ENCODE measurements around the gene LDLRAD4.

The LDLRAD4 gene

DNA sequence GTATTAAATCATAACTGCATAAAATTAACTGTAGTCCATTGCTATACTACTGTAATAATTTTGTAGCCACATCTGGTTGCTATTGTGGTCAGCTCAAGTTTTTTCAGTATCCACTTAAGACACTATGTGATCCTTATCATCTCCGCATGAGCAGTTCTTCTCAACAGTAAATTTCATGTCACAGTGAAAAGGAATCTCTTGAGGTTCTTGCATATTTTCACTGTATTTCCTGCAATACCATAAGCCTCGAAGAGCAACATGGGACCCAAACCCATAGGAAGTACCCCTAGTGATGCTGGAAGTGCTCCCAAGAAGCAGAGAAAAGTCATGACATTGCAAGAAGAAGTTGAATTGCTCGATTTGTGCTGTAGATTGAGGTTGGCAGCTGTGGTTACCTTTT, 86.7 kb downstream of the LDLRAD4 start:
- Histone ChIP-seq H3K27ac (ENCODE audit: low read length, poor library complexity, severe bottlenecking) (no peak overlapping the region), H2BK15ac (ENCODE audit: low read depth, poor library complexity, severe bottlenecking) (no peak overlapping the region), H2AK5ac (ENCODE audit: low read length, severe bottlenecking) (no peak overlapping the region), H3K79me1 (replicated peaks; ENCODE audit: low read length, poor library complexity, severe bottlenecking) (no peaks in the 10 kb centered on the region), H3K9ac (ENCODE audit: low read length) (no peak overlapping the region), H3K18ac (ENCODE audit: low read depth in 1 of 2, low read length in 2 of 2) (no peak overlapping the region), H3K27me3 (ENCODE audit: control insufficient read depth in 1 of 2, insufficient read depth in 1 of 2, low read length in 2 of 2) (peaks cover 5 to 7% of the 10 kb centered on the region in 2 experiments), H2AFZ (ENCODE audit: low read depth, low read length) (no peak overlapping the region), H3K4me2 (ENCODE audit: low read length, poor library complexity, severe bottlenecking) (no peak overlapping the region), H3K9me3 (ENCODE audit: control insufficient read depth, low read length) (peaks cover 11% of the 10 kb centered on the region), H4K8ac (ENCODE audit: low read length) (no peak overlapping the region), H3K4me3 (ENCODE audit: insufficient read depth in 1 of 2, low read depth in 1 of 2, low read length in 2 of 2) (no peak overlapping the region), H3K4ac (ENCODE audit: low read depth in 1 of 2, low read length in 2 of 2) (no peak overlapping the region), H2BK5ac (ENCODE audit: low read depth, low read length, poor library complexity, severe bottlenecking) (no peak overlapping the region), H3K36me3 (ENCODE audit: control insufficient read depth in 1 of 2, insufficient read depth in 2 of 2, low read depth in 1 of 2, low read length in 2 of 2) (no peaks in the 10 kb centered on the region), H2BK120ac (ENCODE audit: low read depth, low read length) (no peak overlapping the region), H4K91ac (ENCODE audit: low read length) (no peak overlapping the region), H3K23ac (ENCODE audit: low read length in 2 of 2) (no peak overlapping the region), H2BK12ac (ENCODE audit: low read length in 2 of 2) (no peak overlapping the region), H3K4me1 (ENCODE audit: control insufficient read depth, insufficient read depth, low read depth, low read length) (no peaks in the 10 kb centered on the region), H3K14ac (ENCODE audit: low read length in 2 of 2) (no peak overlapping the region)
- no peak for DNase-seq
- WGBS, result 88% methylated on average over 2 of the region's 3 CpGs

DNA sequence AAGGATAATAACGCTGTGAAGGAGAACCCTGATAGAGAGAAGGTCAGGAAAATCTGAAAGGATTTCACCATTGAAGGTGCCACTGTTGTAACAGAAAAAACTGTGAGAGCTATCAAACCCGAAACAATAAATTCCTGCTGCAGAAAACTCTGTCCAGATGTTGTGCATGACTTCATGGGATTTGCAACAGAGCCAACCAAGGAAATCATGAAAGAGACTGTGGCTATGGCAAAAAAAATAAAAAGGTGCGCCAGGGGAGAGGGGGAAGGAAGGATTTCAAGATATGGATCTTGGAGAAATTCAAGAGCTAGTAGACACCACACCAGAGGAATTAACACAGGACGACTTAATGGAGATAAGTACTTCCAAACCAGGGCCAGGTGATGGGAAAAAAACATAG, 88.0 kb downstream of the LDLRAD4 start:
- no peak overlapping the region for H2BK5ac ChIP-seq (ENCODE audit: low read depth, low read length, poor library complexity, severe bottlenecking)
- no peak overlapping the region for H3K23ac ChIP-seq (ENCODE audit: low read length in 2 of 2)
- H2BK12ac ChIP-seq (ENCODE audit: low read length in 2 of 2), result no peak overlapping the region
- no peak overlapping the region for H3K4me3 ChIP-seq (ENCODE audit: insufficient read depth in 1 of 2, low read depth in 1 of 2, low read length in 2 of 2)
- no peak overlapping the region for H2AFZ ChIP-seq (ENCODE audit: low read depth, low read length)
- H2AK5ac ChIP-seq (ENCODE audit: low read length, severe bottlenecking), result no peak overlapping the region
- no peak overlapping the region for H4K91ac ChIP-seq (ENCODE audit: low read length)
- 89% methylated on average over 4 of the region's 4 CpGs for WGBS
- H4K8ac ChIP-seq (ENCODE audit: low read length), result no peak overlapping the region
- no peaks in the 10 kb centered on the region for H3K79me1 ChIP-seq (replicated peaks; ENCODE audit: low read length, poor library complexity, severe bottlenecking)
- no peaks in the 10 kb centered on the region for H3K36me3 ChIP-seq (ENCODE audit: control insufficient read depth in 1 of 2, insufficient read depth in 2 of 2, low read depth in 1 of 2, low read length in 2 of 2)
- H2BK120ac ChIP-seq (ENCODE audit: low read depth, low read length), result no peak overlapping the region
- no peak overlapping the region for H3K9ac ChIP-seq (ENCODE audit: low read length)
- H3K4me1 ChIP-seq (ENCODE audit: control insufficient read depth, insufficient read depth, low read depth, low read length), result no peaks in the 10 kb centered on the region
- no peak overlapping the region for H2BK15ac ChIP-seq (ENCODE audit: low read depth, poor library complexity, severe bottlenecking)
- peaks cover 11% of the 10 kb centered on the region for H3K9me3 ChIP-seq (ENCODE audit: control insufficient read depth, low read length)
- H3K18ac ChIP-seq (ENCODE audit: low read depth in 1 of 2, low read length in 2 of 2), result no peak overlapping the region
- peaks cover 5 to 7% of the 10 kb centered on the region in 2 experiments for H3K27me3 ChIP-seq (ENCODE audit: control insufficient read depth in 1 of 2, insufficient read depth in 1 of 2, low read length in 2 of 2)
- no peak overlapping the region for H3K4ac ChIP-seq (ENCODE audit: low read depth in 1 of 2, low read length in 2 of 2)
- no peak overlapping the region for H3K4me2 ChIP-seq (ENCODE audit: low read length, poor library complexity, severe bottlenecking)
- no peak overlapping the region for H3K14ac ChIP-seq (ENCODE audit: low read length in 2 of 2)
- no peak overlapping the region for H3K27ac ChIP-seq (ENCODE audit: low read length, poor library complexity, severe bottlenecking)
- DNase-seq, result no peak

DNA sequence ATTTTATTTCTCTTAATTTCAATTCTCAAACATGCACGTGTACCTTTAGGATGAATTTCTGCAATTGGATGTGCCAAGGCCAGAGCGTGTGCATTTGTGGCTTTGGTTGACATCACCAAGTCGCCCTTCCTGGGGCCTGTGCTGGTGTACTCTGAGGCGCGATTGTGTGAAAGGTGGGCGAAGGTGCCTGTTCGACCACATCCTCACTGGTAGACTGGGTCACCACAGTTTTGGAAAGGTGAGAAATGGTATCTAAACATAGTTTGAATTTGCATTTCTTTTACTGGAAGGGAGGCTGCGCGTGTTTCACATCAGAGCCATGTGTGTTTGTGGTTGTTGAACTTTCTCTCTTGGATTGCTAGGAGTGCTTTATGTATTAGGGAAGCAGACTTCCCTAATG, 89.8 kb downstream of the LDLRAD4 start:
- Histone ChIP-seq H3K9me3 (ENCODE audit: control insufficient read depth, low read length) (peaks cover 11% of the 10 kb centered on the region), H3K27me3 (ENCODE audit: control insufficient read depth in 1 of 2, insufficient read depth in 1 of 2, low read length in 2 of 2) (peaks cover 0 to 7% of the 10 kb centered on the region in 2 experiments), H4K8ac (ENCODE audit: low read length) (no peak overlapping the region), H3K4me2 (ENCODE audit: low read length, poor library complexity, severe bottlenecking) (no peak overlapping the region), H2BK5ac (ENCODE audit: low read depth, low read length, poor library complexity, severe bottlenecking) (no peak overlapping the region), H3K79me1 (replicated peaks; ENCODE audit: low read length, poor library complexity, severe bottlenecking) (no peaks in the 10 kb centered on the region), H3K27ac (ENCODE audit: low read length, poor library complexity, severe bottlenecking) (no peak overlapping the region), H2BK120ac (ENCODE audit: low read depth, low read length) (no peak overlapping the region), H3K4me3 (ENCODE audit: insufficient read depth in 1 of 2, low read depth in 1 of 2, low read length in 2 of 2) (no peak overlapping the region), H2BK15ac (ENCODE audit: low read depth, poor library complexity, severe bottlenecking) (no peak overlapping the region), H2AFZ (ENCODE audit: low read depth, low read length) (no peak overlapping the region), H3K9ac (ENCODE audit: low read length) (no peak overlapping the region), H3K4ac (ENCODE audit: low read depth in 1 of 2, low read length in 2 of 2) (no peak overlapping the region), H3K4me1 (ENCODE audit: control insufficient read depth, insufficient read depth, low read depth, low read length) (no peaks in the 10 kb centered on the region), H3K23ac (ENCODE audit: low read length in 2 of 2) (no peak overlapping the region), H4K91ac (ENCODE audit: low read length) (no peak overlapping the region), H3K14ac (ENCODE audit: low read length in 2 of 2) (no peak overlapping the region), H3K18ac (ENCODE audit: low read depth in 1 of 2, low read length in 2 of 2) (no peak overlapping the region), H2AK5ac (ENCODE audit: low read length, severe bottlenecking) (no peak overlapping the region), H2BK12ac (ENCODE audit: low read length in 2 of 2) (no peak overlapping the region), H3K36me3 (ENCODE audit: control insufficient read depth in 1 of 2, insufficient read depth in 2 of 2, low read depth in 1 of 2, low read length in 2 of 2) (no peaks in the 10 kb centered on the region)
- no peak for DNase-seq
- WGBS, result 79% methylated on average over 9 of the region's 9 CpGs

DNA sequence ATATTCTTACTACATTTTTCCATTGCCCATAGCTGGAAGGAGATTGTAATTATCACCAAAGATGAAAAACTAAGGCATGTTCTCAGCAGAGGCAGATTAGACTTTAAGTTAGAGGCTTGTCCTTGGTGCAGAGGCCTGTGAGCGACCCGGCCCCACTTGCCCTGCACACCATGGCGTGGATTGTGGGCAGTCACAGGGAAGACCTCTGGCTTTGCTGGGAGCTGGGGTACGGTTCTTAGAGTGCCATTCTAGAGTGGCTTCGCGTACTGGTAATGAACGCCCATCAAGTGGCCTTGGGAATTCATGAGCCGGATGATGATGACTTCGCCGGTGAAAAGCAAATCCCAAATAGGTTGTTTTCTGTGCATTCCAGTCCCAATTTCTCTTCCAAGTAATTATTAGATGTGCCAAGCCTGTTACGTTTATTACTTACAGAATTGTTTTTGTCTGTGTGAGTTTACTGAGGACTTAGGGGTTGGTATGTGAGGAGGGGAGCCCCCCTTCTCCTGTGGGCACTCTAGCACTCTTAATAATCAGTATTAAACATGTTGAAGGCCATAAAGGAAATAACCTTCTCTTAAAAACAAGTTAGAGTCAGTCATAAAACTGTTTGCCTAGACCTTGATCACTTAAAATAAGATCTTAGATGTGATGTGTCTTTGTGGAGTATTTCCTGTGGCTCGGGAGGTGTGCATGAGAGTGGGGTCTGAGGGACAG, 90.6 kb downstream of the LDLRAD4 start:
- H3K4me2 ChIP-seq (ENCODE audit: low read length, poor library complexity, severe bottlenecking), result no peak overlapping the region
- no peak overlapping the region for H2AFZ ChIP-seq (ENCODE audit: low read depth, low read length)
- H3K79me1 ChIP-seq (replicated peaks; ENCODE audit: low read length, poor library complexity, severe bottlenecking), result no peaks in the 10 kb centered on the region
- peaks cover 11% of the 10 kb centered on the region for H3K9me3 ChIP-seq (ENCODE audit: control insufficient read depth, low read length)
- 80% methylated on average over 11 of the region's 12 CpGs for WGBS
- no peak overlapping the region for H2BK5ac ChIP-seq (ENCODE audit: low read depth, low read length, poor library complexity, severe bottlenecking)
- H3K36me3 ChIP-seq (ENCODE audit: control insufficient read depth in 1 of 2, insufficient read depth in 2 of 2, low read depth in 1 of 2, low read length in 2 of 2), result no peaks in the 10 kb centered on the region
- no peak overlapping the region for H3K18ac ChIP-seq (ENCODE audit: low read depth in 1 of 2, low read length in 2 of 2)
- no peak overlapping the region for H3K27ac ChIP-seq (ENCODE audit: low read length, poor library complexity, severe bottlenecking)
- no peak overlapping the region for H3K4ac ChIP-seq (ENCODE audit: low read depth in 1 of 2, low read length in 2 of 2)
- DNase-seq, result no peak
- no peak overlapping the region for H2BK12ac ChIP-seq (ENCODE audit: low read length in 2 of 2)
- H3K4me1 ChIP-seq (ENCODE audit: control insufficient read depth, insufficient read depth, low read depth, low read length), result no peaks in the 10 kb centered on the region
- H4K8ac ChIP-seq (ENCODE audit: low read length), result no peak overlapping the region
- no peak overlapping the region for H2BK15ac ChIP-seq (ENCODE audit: low read depth, poor library complexity, severe bottlenecking)
- H3K9ac ChIP-seq (ENCODE audit: low read length), result no peak overlapping the region
- no peak overlapping the region for H3K14ac ChIP-seq (ENCODE audit: low read length in 2 of 2)
- H3K27me3 ChIP-seq (ENCODE audit: control insufficient read depth in 1 of 2, insufficient read depth in 1 of 2, low read length in 2 of 2), result peaks cover 0 to 7% of the 10 kb centered on the region in 2 experiments
- no peak overlapping the region for H2BK120ac ChIP-seq (ENCODE audit: low read depth, low read length)
- no peak overlapping the region for H4K91ac ChIP-seq (ENCODE audit: low read length)
- no peak overlapping the region for H3K23ac ChIP-seq (ENCODE audit: low read length in 2 of 2)
- no peak overlapping the region for H3K4me3 ChIP-seq (ENCODE audit: insufficient read depth in 1 of 2, low read depth in 1 of 2, low read length in 2 of 2)
- H2AK5ac ChIP-seq (ENCODE audit: low read length, severe bottlenecking), result no peak overlapping the region

Measured in mesenchymal stem cell (in vitro differentiated cells and primary cell).